ENCODE data around the gene EPOP.
"Not testable (repeated sequence)": the region's sequence is repeated elsewhere in the genome, so short reads cannot be mapped to it uniquely, and the experiment has no call there.

EPOP gene

GRCh38 chr17:38653230-38653629 is 21.5 kb downstream of the EPOP start:
- DNase-seq (ENCODE audit: low read depth) = no peak

- DNase-seq (ENCODE audit: low read depth) = not testable (repeated sequence)
Observed at GRCh38 chr17:38650653-38651173, 24.0 kb downstream of the EPOP start.

GRCh38 chr17:38637951-38638350 is 36.8 kb downstream of the EPOP start:
- DNase-seq (ENCODE audit: low read depth) = no peak

GRCh38 chr17:38636054-38636453 is 38.7 kb downstream of the EPOP start:
- DNase-seq (ENCODE audit: low read depth) = no peak

- no peak for DNase-seq (ENCODE audit: low read depth)
Observed at GRCh38 chr17:38632334-38632733, 42.4 kb downstream of the EPOP start.

GRCh38 chr17:38628441-38628840 is 46.3 kb downstream of the EPOP start:
- DNase-seq (ENCODE audit: low read depth) = no peak

GRCh38 chr17:38627957-38628356 is 46.8 kb downstream of the EPOP start:
- no peak for DNase-seq (ENCODE audit: low read depth)

GRCh38 chr17:38626606-38627226 is 48.0 kb downstream of the EPOP start:
- DNase-seq (ENCODE audit: low read depth) = not testable (repeated sequence)

- no peak for DNase-seq (ENCODE audit: low read depth)
Observed at GRCh38 chr17:38625482-38625881, 49.3 kb downstream of the EPOP start.

GRCh38 chr17:38624782-38625355 is 49.9 kb downstream of the EPOP start:
- DNase-seq (ENCODE audit: low read depth) = not testable (repeated sequence)

All from stimulated activated CD8-positive, alpha-beta memory T cell treated with anti-CD3 and anti-CD28 coated beads, Interleukin-12 subunit alpha, Interleukin-12 subunit beta, amount 100 ng/mL, for 1 hour (primary cell).